GM18526 (cell line): ENCODE results near the gene MDM2.

ENCODE experiments used
- POLR2A ChIP-seq: IDR thresholded peaks from 3 replicates; pipeline ENCODE4 v1.6.1; 2011; ENCODE audit not compliant: insufficient read length; ENCODE audit errors: extremely low read depth

The MDM2 gene

DNA sequence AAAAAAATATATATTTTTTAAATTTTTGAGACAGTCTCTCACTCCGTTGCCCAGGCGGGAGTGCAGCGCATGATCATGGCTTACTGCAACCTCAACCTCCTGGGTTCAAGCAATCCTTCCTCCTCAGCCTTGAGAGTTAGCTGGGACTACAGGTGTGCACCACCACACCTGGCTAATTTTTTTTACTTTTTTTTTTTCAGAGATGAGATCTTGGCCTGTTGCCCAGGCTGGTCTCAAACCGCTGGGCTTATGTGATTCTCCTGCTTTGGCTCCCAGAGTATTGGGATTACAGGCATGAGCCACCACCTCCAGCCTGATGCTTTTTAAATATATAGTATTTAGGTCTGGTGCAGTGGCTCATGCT, 24.5 kb downstream of the MDM2 start:
- TF ChIP-seq POLR2A = no peak

DNA sequence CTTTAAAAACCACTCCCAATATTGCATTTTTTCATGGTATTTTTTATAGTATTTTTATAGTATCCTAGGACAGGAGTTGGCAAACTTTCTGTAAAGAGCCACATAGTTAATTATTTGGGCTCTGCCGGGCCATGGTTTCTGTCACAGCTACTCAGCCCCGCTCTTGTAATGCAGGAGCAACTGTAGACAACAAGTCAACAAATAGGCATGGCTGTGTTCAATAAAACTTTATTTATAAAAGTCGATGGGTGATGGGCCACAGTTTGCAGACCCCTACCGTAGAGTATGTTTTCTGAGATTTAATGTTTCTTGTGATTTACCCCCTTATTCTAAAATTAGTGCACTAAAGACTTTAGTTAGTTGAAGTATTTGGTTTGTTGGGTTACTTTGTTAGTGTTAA, 25.5 kb downstream of the MDM2 start:
- TF ChIP-seq POLR2A = no peak

DNA sequence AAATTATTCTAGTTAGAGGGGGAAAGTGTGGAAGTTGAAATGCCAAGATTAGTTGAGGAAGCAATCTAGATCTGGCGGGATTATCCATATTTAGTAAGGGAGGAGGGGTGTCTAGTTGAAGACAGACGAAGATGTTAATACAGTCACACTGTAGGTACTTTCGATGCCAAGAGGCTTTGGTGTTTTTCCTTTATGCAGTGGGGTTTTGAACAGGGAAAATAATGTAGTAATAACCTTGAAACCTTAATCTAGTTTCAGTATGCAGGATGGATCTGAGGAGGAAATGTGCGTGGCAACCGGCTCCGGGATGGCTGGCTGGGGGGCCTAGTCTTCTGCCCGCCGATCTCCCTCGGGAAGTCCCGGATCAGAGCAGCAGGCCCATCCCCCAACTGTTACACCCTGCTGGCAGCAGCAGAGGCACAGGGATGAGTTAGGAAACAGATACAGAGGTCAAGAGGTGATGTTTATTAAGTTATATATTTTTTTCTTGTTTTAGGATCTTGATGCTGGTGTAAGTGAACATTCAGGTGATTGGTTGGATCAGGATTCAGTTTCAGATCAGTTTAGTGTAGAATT, 27.4 kb downstream of the MDM2 start:
- peak; percentile 17 for TF ChIP-seq POLR2A

DNA sequence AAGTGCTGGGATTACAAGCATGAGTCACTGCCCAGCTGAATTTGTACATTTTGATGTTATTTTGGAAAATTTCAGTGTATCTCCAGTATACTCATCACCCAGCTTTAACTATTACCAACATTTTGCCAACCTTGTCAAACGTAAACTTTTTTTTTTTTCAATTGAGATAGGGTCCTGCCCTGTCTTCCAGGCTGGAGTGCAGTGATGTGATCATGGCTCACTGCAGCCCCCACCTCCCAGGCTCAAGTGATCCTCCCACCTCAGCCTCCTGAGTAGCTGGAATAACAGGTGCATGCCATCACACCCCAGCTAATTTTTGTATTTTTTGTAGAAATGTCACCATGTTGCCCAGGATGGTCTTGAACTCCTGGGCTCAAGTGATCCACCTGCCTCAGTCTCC, 29.2 kb downstream of the MDM2 start:
- no peak for TF ChIP-seq POLR2A

DNA sequence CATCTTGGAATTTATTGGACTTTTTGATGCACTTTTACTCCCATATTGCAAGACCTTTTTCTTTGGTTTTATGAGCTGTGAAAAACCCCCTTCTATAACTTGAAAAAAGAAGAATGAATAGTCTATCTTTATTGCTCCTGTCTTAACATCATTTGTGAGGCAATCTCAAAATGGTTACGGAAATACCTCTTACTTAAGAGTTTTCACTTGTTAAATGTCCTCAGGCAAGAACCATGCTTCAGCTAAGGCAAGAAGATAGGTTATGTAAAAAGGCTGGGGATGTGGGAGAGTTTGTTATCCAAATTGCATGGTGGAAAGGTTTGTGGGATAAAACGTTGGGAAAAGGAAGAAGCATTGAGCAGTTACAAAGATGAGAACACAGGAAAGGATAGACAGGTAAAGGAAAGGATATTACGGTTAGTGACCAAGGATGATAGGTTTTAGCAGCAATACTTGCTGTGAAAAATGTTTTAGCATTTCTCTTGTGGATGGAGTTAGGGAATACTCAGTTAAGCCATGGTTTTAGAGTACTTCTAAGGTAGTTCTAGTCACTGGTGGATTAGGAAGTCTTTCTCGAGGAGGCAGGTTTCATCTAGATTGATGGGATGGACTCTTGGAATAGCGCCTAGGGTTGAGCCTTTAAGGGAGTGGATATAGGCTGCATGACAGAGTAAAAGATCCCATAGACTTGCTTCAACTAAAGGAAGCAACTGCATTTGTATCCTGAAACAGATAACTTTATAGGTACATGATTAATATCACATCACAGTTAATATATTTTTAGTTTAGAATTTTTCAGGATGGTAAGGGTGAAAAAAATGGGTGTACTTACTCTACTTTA, 30.3 kb downstream of the MDM2 start:
- no peak for TF ChIP-seq POLR2A

DNA sequence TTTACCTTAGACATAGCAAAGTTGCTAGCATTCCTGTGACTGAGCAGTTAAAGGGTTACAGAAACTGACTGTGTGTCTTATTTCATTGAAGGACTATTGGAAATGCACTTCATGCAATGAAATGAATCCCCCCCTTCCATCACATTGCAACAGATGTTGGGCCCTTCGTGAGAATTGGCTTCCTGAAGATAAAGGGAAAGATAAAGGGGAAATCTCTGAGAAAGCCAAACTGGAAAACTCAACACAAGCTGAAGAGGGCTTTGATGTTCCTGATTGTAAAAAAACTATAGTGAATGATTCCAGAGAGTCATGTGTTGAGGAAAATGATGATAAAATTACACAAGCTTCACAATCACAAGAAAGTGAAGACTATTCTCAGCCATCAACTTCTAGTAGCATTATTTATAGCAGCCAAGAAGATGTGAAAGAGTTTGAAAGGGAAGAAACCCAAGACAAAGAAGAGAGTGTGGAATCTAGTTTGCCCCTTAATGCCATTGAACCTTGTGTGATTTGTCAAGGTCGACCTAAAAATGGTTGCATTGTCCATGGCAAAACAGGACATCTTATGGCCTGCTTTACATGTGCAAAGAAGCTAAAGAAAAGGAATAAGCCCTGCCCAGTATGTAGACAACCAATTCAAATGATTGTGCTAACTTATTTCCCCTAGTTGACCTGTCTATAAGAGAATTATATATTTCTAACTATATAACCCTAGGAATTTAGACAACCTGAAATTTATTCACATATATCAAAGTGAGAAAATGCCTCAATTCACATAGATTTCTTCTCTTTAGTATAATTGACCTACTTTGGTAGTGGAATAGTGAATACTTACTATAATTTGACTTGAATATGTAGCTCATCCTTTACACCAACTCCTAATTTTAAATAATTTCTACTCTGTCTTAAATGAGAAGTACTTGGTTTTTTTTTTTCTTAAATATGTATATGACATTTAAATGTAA, 31.5 kb downstream of the MDM2 start:
- TF ChIP-seq POLR2A = no peak

DNA sequence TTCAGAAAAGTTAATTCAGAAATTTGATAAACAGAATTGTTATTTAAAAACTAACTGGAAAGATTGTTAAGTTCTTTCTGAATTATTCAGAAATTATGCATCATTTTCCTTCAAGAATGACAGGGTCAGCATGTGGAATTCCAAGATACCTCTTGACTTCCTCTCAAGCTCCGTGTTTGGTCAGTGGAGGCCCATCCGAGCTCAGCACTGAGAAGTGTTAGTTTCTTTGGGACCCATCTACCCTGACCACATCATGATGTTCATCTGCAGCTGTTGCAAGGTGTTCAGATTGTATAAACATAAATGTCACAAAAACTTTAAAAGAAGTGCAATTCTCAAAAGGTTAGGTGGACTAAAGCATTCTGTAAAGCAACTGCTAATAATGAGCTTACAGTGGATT, 33.7 kb downstream of the MDM2 start:
- TF ChIP-seq POLR2A = no peak

DNA sequence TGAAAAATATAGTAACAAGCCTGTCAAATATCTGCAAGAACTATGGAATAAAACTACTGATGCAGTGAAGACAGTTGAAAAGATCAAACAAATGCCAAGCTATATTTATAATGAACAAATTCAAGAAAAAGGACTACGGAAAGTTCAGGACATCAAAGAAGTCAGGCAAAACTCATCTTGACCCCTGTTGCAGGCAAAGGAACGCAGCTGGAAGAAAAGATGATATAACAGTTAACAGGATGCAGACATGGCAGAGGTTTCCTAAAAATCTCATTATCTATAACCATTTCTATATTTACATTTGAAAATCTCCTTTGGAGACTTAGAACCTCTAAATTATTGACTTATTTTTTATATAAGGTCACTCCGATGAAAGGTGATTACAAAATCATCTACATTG, 34.1 kb downstream of the MDM2 start:
- no peak for TF ChIP-seq POLR2A

DNA sequence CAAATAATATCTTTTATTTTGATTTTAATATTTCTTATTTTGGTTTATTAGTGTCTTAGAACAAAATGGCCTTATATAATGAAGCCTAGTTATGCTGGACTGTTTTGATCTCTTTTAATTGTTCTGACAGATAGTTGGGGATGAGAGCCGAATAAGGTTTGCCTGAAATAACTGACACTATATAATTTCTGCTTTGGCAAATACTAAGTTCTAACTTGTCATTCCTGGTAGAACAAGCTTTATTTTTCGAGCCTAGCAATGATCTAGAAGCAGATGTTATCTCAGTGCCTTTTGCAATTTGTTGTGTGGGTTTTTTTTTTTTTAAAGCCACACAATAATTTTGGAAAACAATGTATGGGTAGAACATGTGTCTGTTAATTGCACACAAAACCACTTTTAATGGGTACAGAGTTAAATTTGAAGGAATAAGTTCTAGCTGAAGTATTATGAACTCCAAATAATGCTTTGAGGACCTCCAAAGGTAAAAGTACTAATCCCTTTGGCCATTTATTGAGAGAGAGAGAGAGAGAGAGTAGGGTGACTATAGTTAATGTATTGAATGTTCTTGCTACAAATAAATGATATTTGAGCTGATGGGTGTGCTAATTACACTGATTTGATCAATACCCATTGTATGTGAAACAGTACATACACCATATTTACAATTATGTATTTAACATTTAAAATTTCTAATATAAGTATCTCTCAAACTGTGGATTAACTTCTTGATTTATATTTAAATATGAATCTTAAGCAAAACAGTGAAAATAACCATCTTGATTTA, 35.0 kb downstream of the MDM2 start:
- TF ChIP-seq POLR2A = no peak

DNA sequence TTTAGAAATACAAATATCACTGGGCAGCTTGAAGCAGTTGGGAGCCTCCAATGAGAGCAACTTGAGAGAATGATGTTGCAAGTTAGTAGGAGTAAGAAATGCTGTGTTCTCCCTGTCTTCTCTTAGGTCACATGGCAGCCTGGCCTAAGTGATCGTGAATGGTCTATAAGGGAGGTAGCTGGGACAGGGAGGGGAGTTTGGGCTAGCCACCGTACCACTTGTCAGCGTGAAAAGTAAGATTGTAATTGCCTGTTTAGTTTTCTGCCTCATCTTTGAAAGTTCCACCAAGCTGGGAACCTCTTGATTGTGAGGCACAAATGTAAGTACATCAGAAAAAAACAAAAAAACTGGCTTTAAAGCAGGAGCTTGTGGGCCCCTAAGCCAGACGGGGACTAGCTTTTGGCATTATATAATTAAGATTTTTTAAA, 36.4 kb downstream of the MDM2 start:
- no peak for TF ChIP-seq POLR2A

DNA sequence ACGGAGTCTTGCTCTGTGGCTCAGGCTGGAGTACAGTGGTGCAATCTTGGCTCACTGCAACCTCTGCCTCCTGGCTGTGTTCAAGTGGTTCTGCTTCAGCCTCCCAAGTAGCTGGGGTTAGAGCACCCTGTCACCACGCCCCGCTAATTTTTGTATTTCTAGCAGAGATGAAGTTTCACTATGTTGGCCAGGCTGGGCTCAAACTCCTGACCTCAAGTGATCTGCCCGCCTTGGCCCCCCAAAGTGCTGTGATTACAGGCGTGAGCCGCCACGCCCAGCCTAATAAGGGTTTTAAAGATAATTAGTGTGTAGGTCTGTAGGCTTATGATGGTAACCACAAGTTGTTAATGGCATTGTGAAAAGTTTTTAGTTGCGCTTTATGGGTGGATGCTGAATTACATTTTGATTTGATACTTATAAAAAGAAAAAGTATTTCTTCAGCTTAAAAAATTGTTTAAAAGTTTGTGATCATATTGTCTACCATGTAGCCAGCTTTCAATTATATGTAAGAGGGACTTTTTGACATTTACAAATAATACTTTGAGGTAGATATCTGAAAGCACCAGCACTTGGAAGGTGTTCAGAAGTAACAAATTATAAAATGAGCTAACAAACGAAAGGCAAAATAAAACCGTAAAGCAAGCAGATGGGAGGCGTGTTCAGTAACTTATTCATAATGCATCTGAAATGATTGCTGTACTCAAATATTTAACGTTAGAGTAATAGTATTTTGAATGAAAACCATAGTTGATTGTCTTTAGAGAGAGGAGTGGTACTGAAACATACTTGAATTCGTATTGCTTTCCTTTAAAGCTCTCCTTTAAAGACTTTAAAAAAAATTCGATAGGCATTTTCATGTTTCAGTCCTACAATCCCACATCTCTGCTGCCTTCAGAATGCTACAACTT, 37.1 kb downstream of the MDM2 start:
- no peak for TF ChIP-seq POLR2A

DNA sequence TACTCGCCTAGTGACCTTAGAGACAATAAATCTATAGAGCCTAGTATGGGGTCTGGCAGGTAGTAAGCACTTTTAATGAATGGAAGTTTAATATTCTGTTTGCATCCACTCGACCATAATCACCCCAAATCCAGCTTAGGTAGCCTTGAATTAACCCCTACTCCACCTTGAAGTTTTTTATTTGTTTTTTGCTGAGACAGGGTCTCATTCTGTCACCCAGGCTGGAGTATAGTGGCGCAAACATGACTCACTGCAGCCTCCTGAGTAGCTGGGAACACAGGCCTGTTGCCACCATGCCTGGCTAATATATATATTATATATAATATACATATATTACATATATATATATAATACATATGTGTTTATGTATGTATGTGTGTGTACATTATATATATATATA, 38.8 kb downstream of the MDM2 start:
- TF ChIP-seq POLR2A = no peak

DNA sequence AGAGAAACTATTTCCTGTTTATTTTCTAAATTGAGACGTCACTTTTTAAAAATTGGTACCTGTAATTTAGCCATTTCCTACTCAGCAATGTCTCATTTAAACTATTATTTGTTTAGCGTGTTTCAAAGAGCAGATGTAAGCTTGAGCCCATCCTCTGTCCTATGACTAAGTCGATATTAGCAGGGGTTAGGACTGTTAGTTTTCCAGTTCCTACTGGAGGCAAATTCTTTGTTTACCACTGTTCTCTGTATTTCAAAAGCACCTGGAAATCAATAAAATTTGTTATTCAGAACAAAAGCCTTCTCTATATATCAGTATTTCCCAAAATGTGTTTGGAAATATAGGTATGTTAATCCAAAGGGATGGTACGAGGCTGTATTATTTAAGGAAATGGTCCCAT, 42.4 kb downstream of the MDM2 start:
- TF ChIP-seq POLR2A = no peak
